Measurements from ENCODE around the gene DLG2. TPM values are rescaled to one million over a fixed set of nuclear protein-coding genes. Genes with fewer than 3 reads are reported as not detected.
"Not testable (repeated sequence)": the region's sequence is repeated elsewhere in the genome, so short reads cannot be mapped to it uniquely, and the experiment has no call there.

DLG2 gene
- total RNA-seq, 4 donors from 2014 or later: 0.18 to 8.3 (median 2.5) TPM

- Histone ChIP-seq H3K4me1 (no peaks in the 10 kb centered on the region), H3K27ac (no peak overlapping the region), H3K9me3 (no peaks in the 10 kb centered on the region), H3K36me3 (no peaks in the 10 kb centered on the region), H3K27me3 (no peaks in the 10 kb centered on the region), H3K4me3 (no peak overlapping the region)
- no peak for TF ChIP-seq POLR2A (IDR thresholded peaks at IDR 0.05)
- no peak for TF ChIP-seq CTCF (IDR thresholded peaks at IDR 0.05)
- no peak for DNase-seq
These were observed 1316.9 kb downstream of the DLG2 start for GRCh38 chr11:84310268-84310667.

GRCh38 chr11:84308491-84308890, 1318.7 kb downstream of the DLG2 start:
- not testable (repeated sequence) for H3K27me3 ChIP-seq, H3K4me1 ChIP-seq, H3K9me3 ChIP-seq, DNase-seq, H3K36me3 ChIP-seq, H3K4me3 ChIP-seq, H3K27ac ChIP-seq

- no peak overlapping the region for H3K27ac ChIP-seq
- H3K9me3 ChIP-seq: no peaks in the 10 kb centered on the region
- no peaks in the 10 kb centered on the region for H3K4me1 ChIP-seq
- H3K27me3 ChIP-seq: no peaks in the 10 kb centered on the region
- no peak overlapping the region for H3K4me3 ChIP-seq
- no peak for TF ChIP-seq CTCF (IDR thresholded peaks at IDR 0.05)
- no peak for TF ChIP-seq POLR2A (IDR thresholded peaks at IDR 0.05)
- DNase-seq: no peak
- H3K36me3 ChIP-seq: no peaks in the 10 kb centered on the region
These were observed 1327.1 kb downstream of the DLG2 start for GRCh38 chr11:84300092-84300491.

- TF ChIP-seq CTCF (IDR thresholded peaks at IDR 0.05) (no peak), POLR2A (IDR thresholded peaks at IDR 0.05) (no peak)
- Histone ChIP-seq H3K27ac (no peak overlapping the region), H3K36me3 (no peaks in the 10 kb centered on the region), H3K4me1 (no peaks in the 10 kb centered on the region), H3K4me3 (no peak overlapping the region), H3K27me3 (no peaks in the 10 kb centered on the region), H3K9me3 (no peaks in the 10 kb centered on the region)
- no peak for DNase-seq
These were observed 1329.6 kb downstream of the DLG2 start for GRCh38 chr11:84297570-84297969.

GRCh38 chr11:84295815-84296214, 1331.3 kb downstream of the DLG2 start:
- no peaks in the 10 kb centered on the region for H3K36me3 ChIP-seq

GRCh38 chr11:84292955-84293354, 1334.2 kb downstream of the DLG2 start:
- Histone ChIP-seq H3K27me3 (no peaks in the 10 kb centered on the region), H3K4me3 (no peak overlapping the region), H3K4me1 (no peaks in the 10 kb centered on the region), H3K27ac (no peak overlapping the region), H3K36me3 (no peaks in the 10 kb centered on the region), H3K9me3 (no peaks in the 10 kb centered on the region)
- no peak for TF ChIP-seq CTCF (IDR thresholded peaks at IDR 0.05)
- TF ChIP-seq POLR2A (IDR thresholded peaks at IDR 0.05): no peak
- DNase-seq: no peak

More at GRCh38 chr11:84295815-84296214, 1331.3 kb downstream of the DLG2 start:
- TF ChIP-seq CTCF (IDR thresholded peaks at IDR 0.05): no peak
- Histone ChIP-seq H3K9me3 (no peaks in the 10 kb centered on the region), H3K27ac (no peak overlapping the region), H3K27me3 (no peaks in the 10 kb centered on the region), H3K4me3 (no peak overlapping the region), H3K4me1 (no peaks in the 10 kb centered on the region)
- no peak for DNase-seq
